SKM-1 treated with dmso at 0.1 percent for 144 hours (cell line): ENCODE data around the gene MYPOP.
"Not testable (repeated sequence)": the region's sequence is repeated elsewhere in the genome, so short reads cannot be mapped to it uniquely, and the experiment has no call there.

ENCODE experiments used
- DNase-seq: peaks from one replicate; lab custom pipeline; 2025; ENCODE audit not compliant: unreplicated experiment; lab: John Stamatoyannopoulos, UW

The MYPOP gene

GRCh38 chr19:45911291-45911690 lies 8.9 kb upstream of the MYPOP start:
- DNase-seq = no peak

GRCh38 chr19:45908956-45909355 lies 6.5 kb upstream of the MYPOP start:
- DNase-seq = no peak

- DNase-seq = no peak
Observed at GRCh38 chr19:45906221-45906620, 3.8 kb upstream of the MYPOP start.

GRCh38 chr19:45905011-45905410 lies 2.6 kb upstream of the MYPOP start:
- DNase-seq = no peak

GRCh38 chr19:45902651-45903625 lies 525 bp upstream of the MYPOP start:
- peak; percentile 81 for DNase-seq

GRCh38 chr19:45901432-45901911 lies 941 bp downstream of the MYPOP start:
- peak; percentile 7 for DNase-seq

- no peak for DNase-seq
Observed at GRCh38 chr19:45900738-45901431, 1.5 kb downstream of the MYPOP start.

GRCh38 chr19:45899919-45900589 lies 2.4 kb downstream of the MYPOP start:
- DNase-seq = no peak

GRCh38 chr19:45899253-45899652 lies 3.2 kb downstream of the MYPOP start:
- no peak for DNase-seq

- no peak for DNase-seq
Observed at GRCh38 chr19:45897261-45897812, 5.1 kb downstream of the MYPOP start.

- not testable (repeated sequence) for DNase-seq
Observed at GRCh38 chr19:45895983-45896599, 6.3 kb downstream of the MYPOP start.

- DNase-seq = no peak
Observed at GRCh38 chr19:45895519-45895972, 6.9 kb downstream of the MYPOP start.

GRCh38 chr19:45890877-45891276 lies 11.5 kb downstream of the MYPOP start:
- no peak for DNase-seq

GRCh38 chr19:45889210-45889885 lies 13.1 kb downstream of the MYPOP start:
- no peak for DNase-seq

- DNase-seq = no peak
Observed at GRCh38 chr19:45887200-45887710, 15.2 kb downstream of the MYPOP start.

GRCh38 chr19:45886427-45887199 lies 15.8 kb downstream of the MYPOP start:
- DNase-seq = peak; percentile 56

GRCh38 chr19:45885556-45886426 lies 16.6 kb downstream of the MYPOP start, which contains the start of gene IRF2BP1:
IRF2BP1 (minus strand) TSS chr19:45886141; CDS start chr19:45885774, 367 bp downstream.
- peak; percentile 72 for DNase-seq
